T-helper 1 cell (primary cell): ENCODE data around the gene ELF1.
"Not testable (repeated sequence)": the region's sequence is repeated elsewhere in the genome, so short reads cannot be mapped to it uniquely, and the experiment has no call there.

ENCODE experiments used
- DNase-seq, 5 donors: peaks; one replicate each; pipeline ENCODE4 v3.0.0-alpha.2; 2012 to 2020

Gene ELF1

GRCh38 chr13:41040584-41041334, 21.6 kb upstream of the ELF1 start:
- no peak for DNase-seq

- no peak for DNase-seq
These were observed 20.6 kb upstream of the ELF1 start for GRCh38 chr13:41039746-41040145.

GRCh38 chr13:41036557-41036956, 17.4 kb upstream of the ELF1 start:
- not testable (repeated sequence) for DNase-seq

GRCh38 chr13:41034881-41035280, 15.8 kb upstream of the ELF1 start:
- DNase-seq = no peak

- DNase-seq = no peak
These were observed 15.3 kb upstream of the ELF1 start for GRCh38 chr13:41034382-41034781.

- DNase-seq = no peak
These were observed 13.7 kb upstream of the ELF1 start for GRCh38 chr13:41032691-41033376.

GRCh38 chr13:41029629-41030028, 10.5 kb upstream of the ELF1 start:
- no peak for DNase-seq

- DNase-seq = no peak
These were observed 8.9 kb upstream of the ELF1 start for GRCh38 chr13:41028051-41028450.

- no peak for DNase-seq
These were observed 7.7 kb upstream of the ELF1 start for GRCh38 chr13:41026788-41027187.

- DNase-seq = no peak
These were observed 6.4 kb upstream of the ELF1 start for GRCh38 chr13:41025518-41025917.

- no peak for DNase-seq
These were observed 647 bp upstream of the ELF1 start for GRCh38 chr13:41019578-41020347.

GRCh38 chr13:41018602-41018948, 541 bp downstream of the ELF1 start:
- no peak for DNase-seq

GRCh38 chr13:41017817-41018601, 1.1 kb downstream of the ELF1 start:
- DNase-seq = peak in 1 of 5 donors; percentile 54

GRCh38 chr13:41017159-41017558, 2.0 kb downstream of the ELF1 start:
- DNase-seq = peak in 2 of 5 donors; percentile 29 to 65

- DNase-seq = no peak
These were observed 3.2 kb downstream of the ELF1 start for GRCh38 chr13:41015920-41016319.

- DNase-seq = peak in 1 of 5 donors; percentile 43
These were observed 5.3 kb downstream of the ELF1 start for GRCh38 chr13:41013835-41014234.

GRCh38 chr13:41012536-41012935, 6.6 kb downstream of the ELF1 start:
- DNase-seq = no peak

- DNase-seq = no peak
These were observed 7.6 kb downstream of the ELF1 start for GRCh38 chr13:41011382-41011956.

GRCh38 chr13:41008349-41008980, 10.7 kb downstream of the ELF1 start:
- DNase-seq = peak in 1 of 5 donors; percentile 76

GRCh38 chr13:41007744-41008128, 11.4 kb downstream of the ELF1 start:
- no peak for DNase-seq

GRCh38 chr13:41006978-41007743, 12.0 kb downstream of the ELF1 start:
- no peak for DNase-seq
